MM.1S (cell line): ENCODE data around the gene GALNS.

ENCODE experiments used
- DNase-seq: peaks from one replicate; pipeline ENCODE4 v3.0.0-alpha.2; 2015
- H2AFZ ChIP-seq: fragments of 300-600 bp; sonication (generic); 2 replicates; pipeline ENCODE4 v1.6.0; 2016; ENCODE audit warnings: antibody characterized with exemption, low read length
- H3F3A ChIP-seq: fragments of 300-600 bp; sonication (generic); 2 replicates; pipeline ENCODE4 v1.6.1; 2016; ENCODE audit warnings: mild to moderate bottlenecking, antibody characterized with exemption, low read length, moderate library complexity, mixed read lengths; ENCODE audit not compliant: insufficient read depth
- H3K27ac ChIP-seq: fragments of 300-600 bp; sonication (generic); 2 replicates; pipeline ENCODE4 v1.5.1; 2016; ENCODE audit warnings: mild to moderate bottlenecking, low read length
- H3K27me3 ChIP-seq: fragments of 300-600 bp; sonication (generic); replicated peaks from 2 replicates; pipeline ENCODE4 v1.6.0; 2016; ENCODE audit warnings: low read length; ENCODE audit not compliant: insufficient read depth
- H3K36me3 ChIP-seq: fragments of 300-600 bp; sonication (generic); replicated peaks from 2 replicates; pipeline ENCODE4 v1.6.1; 2016; ENCODE audit warnings: mild to moderate bottlenecking, low read length, mixed read lengths; ENCODE audit not compliant: insufficient read depth
- H3K4me1 ChIP-seq: fragments of 300-600 bp; sonication (generic); 2 replicates; pipeline ENCODE4 v1.6.1; 2016; ENCODE audit warnings: low read length, mixed read lengths
- H3K4me2 ChIP-seq: fragments of 300-600 bp; sonication (generic); 2 replicates; pipeline ENCODE4 v1.6.0; 2016; ENCODE audit warnings: low read depth, low read length
- H3K4me3 ChIP-seq: fragments of 300-600 bp; sonication (generic); 2 replicates; pipeline ENCODE4 v1.5.1; 2016; ENCODE audit warnings: low read length, mixed read lengths
- H3K79me2 ChIP-seq: fragments of 300-600 bp; sonication (generic); 2 replicates; pipeline ENCODE4 v1.6.1; 2016; ENCODE audit warnings: mixed run types, low read length, mixed read lengths
- H3K9ac ChIP-seq: fragments of 300-600 bp; sonication (generic); 2 replicates; pipeline ENCODE4 v1.6.1; 2016; ENCODE audit warnings: low read length, mixed read lengths
- H3K9me2 ChIP-seq: fragments of 300-600 bp; sonication (generic); replicated peaks from 2 replicates; pipeline ENCODE4 v1.6.1; 2016; ENCODE audit warnings: mild to moderate bottlenecking, low read length, mixed read lengths; ENCODE audit not compliant: insufficient read depth
- H3K9me3 ChIP-seq: fragments of 300-600 bp; sonication (generic); replicated peaks from 2 replicates; pipeline ENCODE4 v1.6.1; 2016; ENCODE audit warnings: mild to moderate bottlenecking, low read length, mixed read lengths; ENCODE audit not compliant: insufficient read depth
- H4K20me1 ChIP-seq: fragments of 300-600 bp; sonication (generic); 2 replicates; pipeline ENCODE4 v1.6.1; 2016; ENCODE audit warnings: mild to moderate bottlenecking, low read length, moderate library complexity, mixed read lengths; ENCODE audit not compliant: insufficient read depth
- EZH2 ChIP-seq: fragments of 300-600 bp; sonication (generic); optimal IDR thresholded peaks from 2 replicates; pipeline ENCODE3; 2017; ENCODE audit warnings: low read depth, mild to moderate bottlenecking, antibody characterized with exemption, low read length, mixed read lengths
- EZH2phosphoT487 ChIP-seq: fragments of 300-600 bp; sonication (generic); IDR thresholded peaks from 2 replicates; pipeline ENCODE4 v1.6.1; 2018; ENCODE audit warnings: antibody characterized with exemption, low read length
- TF ChIP-seq, protein P1 (sequence below): fragments of 300-600 bp; sonication (generic); IDR thresholded peaks from 2 replicates; pipeline ENCODE4 v1.5.1; 2016; ENCODE audit warnings: antibody characterized with exemption, low read length, mixed read lengths

Gene GALNS

DNA sequence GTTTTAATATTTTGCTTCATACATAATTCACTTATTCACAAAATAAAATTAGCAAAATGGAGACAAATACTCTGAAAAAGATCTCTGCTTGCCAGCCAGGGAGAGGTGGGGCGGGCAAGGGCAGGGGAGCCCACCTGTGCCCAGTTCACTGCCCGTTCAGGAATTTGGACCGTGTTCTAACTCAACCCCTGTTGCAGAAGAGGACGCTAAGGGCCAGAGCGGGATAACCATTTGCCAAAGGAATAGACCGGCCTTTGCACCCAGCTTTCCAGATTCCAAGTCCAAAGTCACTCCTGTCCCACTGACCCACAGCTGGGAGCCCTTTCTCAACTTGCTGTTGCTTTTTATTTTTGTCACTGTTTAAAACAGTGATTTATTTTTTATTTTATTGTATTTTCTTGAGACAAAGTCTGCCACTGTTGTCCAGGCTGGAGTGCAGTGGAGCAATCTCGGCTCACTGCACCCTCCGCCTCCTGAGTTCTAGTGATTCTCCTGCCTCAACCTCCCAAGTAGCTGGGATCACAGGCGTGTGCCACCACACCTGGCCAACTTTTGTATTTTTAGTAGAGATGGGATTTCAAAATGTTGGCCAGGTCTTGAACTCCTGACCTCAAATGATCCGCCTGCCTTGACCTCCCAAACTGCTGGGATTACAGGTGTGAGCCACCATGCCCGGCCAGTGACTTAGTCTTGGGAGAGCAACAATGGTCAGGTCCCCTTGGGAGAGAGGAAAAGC is 69.0 kb downstream of the GALNS start:
- Histone ChIP-seq H3K27ac (no peak overlapping the region), H2AFZ (no peak overlapping the region), H3K79me2 (peaks cover 20% of the 10 kb centered on the region), H3K9ac (no peak overlapping the region), H3K9me2 (no peaks in the 10 kb centered on the region), H3K4me3 (no peak overlapping the region), H3F3A (peaks cover 14% of the 10 kb centered on the region), H3K4me1 (peaks cover 3% of the 10 kb centered on the region; the same call in 1 of the 2 replicates), H3K36me3 (no peaks in the 10 kb centered on the region), H3K27me3 (no peaks in the 10 kb centered on the region), H4K20me1 (no peaks in the 10 kb centered on the region), H3K4me2 (no peak overlapping the region), H3K9me3 (no peaks in the 10 kb centered on the region)
- TF ChIP-seq, protein P1, sequence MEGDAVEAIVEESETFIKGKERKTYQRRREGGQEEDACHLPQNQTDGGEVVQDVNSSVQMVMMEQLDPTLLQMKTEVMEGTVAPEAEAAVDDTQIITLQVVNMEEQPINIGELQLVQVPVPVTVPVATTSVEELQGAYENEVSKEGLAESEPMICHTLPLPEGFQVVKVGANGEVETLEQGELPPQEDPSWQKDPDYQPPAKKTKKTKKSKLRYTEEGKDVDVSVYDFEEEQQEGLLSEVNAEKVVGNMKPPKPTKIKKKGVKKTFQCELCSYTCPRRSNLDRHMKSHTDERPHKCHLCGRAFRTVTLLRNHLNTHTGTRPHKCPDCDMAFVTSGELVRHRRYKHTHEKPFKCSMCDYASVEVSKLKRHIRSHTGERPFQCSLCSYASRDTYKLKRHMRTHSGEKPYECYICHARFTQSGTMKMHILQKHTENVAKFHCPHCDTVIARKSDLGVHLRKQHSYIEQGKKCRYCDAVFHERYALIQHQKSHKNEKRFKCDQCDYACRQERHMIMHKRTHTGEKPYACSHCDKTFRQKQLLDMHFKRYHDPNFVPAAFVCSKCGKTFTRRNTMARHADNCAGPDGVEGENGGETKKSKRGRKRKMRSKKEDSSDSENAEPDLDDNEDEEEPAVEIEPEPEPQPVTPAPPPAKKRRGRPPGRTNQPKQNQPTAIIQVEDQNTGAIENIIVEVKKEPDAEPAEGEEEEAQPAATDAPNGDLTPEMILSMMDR, result no peak
- TF ChIP-seq EZH2phosphoT487 (no peak), EZH2 (no peak)
- DNase-seq, result no peak

DNA sequence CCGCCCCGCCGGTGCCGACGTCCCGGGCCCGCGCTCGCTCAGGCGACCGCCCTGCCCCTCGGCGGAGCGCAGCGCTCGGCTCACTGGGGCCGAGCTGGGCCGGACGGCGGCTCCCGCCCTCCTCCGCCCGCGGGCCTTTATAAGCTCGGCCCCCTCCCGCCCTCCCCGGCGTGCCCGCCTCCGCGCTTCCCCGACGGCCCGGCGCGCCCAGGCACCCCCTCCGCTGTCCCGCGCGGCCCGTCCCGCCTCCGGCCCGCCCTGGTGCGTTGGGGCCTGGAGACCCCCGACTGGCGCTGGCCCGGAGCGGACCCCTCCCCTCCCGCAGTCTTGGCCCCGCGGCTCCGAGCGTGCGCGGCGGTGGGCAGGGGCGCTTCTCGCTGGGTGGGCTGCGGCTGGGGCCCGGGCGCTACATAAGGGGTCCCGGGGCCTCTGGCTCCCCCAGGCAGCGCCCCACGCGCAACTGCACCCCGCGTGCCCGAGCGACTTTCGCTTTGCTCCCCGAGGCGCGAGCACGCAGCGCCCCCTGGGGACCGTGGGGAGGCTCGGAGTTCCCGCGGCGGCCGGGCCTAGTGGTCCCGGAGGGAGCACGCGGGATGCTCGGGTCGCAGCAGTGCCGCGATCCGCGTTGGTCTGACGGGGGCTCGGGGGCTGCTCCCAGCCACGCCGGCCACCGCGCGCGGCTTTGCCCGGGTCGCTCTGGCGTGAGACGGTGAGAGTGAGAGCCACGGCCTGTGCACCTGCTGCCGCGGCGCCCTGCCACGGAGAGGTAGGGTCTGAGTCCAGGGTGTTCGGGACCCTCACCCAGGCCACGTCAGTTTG is 71.4 kb downstream of the GALNS start, which contains the start of gene PIEZO1:
Gene PIEZO1 (minus strand): TSS at position 115 of the 819 bp plus-strand sequence. CDS start 256 bp downstream, outside the sequence.
- H3K4me2 ChIP-seq, result peak within 1 kb of the TSS; percentile 89
- peaks cover 44% of the 10 kb centered on the region for H3K79me2 ChIP-seq
- TF ChIP-seq, protein P1, result peak; percentile 51
- TF ChIP-seq EZH2, result no peak
- 0 out of 2 replicates have a peak within 1 kb of the TSS, but pooled peaks have one; percentile 51 for H2AFZ ChIP-seq
- H3K4me3 ChIP-seq, result peak within 1 kb of the TSS; percentile 77
- peaks cover 21% of the 10 kb centered on the region for H3F3A ChIP-seq
- H3K9ac ChIP-seq, result peak within 1 kb of the TSS; percentile 77
- H3K36me3 ChIP-seq, result no peaks in the 10 kb centered on the region
- H4K20me1 ChIP-seq, result no peaks in the 10 kb centered on the region
- H3K9me2 ChIP-seq, result no peaks in the 10 kb centered on the region
- H3K27ac ChIP-seq, result peak within 1 kb of the TSS; percentile 88; the same call in 1 of the 2 replicates
- peak; percentile 49 for DNase-seq
- peaks cover 12% of the 10 kb centered on the region; the same call in 1 of the 2 replicates for H3K4me1 ChIP-seq
- no peaks in the 10 kb centered on the region for H3K27me3 ChIP-seq
- no peaks in the 10 kb centered on the region for H3K9me3 ChIP-seq

DNA sequence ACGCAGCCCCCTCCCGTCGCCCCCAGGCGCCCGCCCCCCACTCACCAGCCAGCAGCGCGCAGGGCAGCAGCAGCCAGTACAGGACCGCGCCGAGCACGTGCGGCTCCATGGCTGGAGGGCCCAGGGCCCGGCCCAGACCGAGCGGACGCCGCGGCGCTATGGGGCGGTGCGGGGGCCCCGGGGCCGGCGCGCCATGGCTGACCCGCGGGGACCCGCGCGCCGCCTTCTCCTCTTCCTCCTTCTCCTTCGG is 72.0 kb downstream of the GALNS start:
- Histone ChIP-seq H3K27me3 (no peaks in the 10 kb centered on the region), H3F3A (peaks cover 21% of the 10 kb centered on the region), H3K9me2 (no peaks in the 10 kb centered on the region), H3K9ac (peak overlapping the region; percentile 77), H3K4me1 (peaks cover 16% of the 10 kb centered on the region; the same call in 1 of the 2 replicates), H3K79me2 (peaks cover 49% of the 10 kb centered on the region), H2AFZ (no peak overlapping the region), H3K36me3 (no peaks in the 10 kb centered on the region), H3K27ac (peak overlapping the region; percentile 88; the same call in 1 of the 2 replicates), H3K9me3 (no peaks in the 10 kb centered on the region), H3K4me3 (peak overlapping the region; percentile 77), H4K20me1 (no peaks in the 10 kb centered on the region), H3K4me2 (no peak overlapping the region)
- DNase-seq, result no peak
- TF ChIP-seq EZH2 (no peak), EZH2phosphoT487 (no peak)
- TF ChIP-seq, protein P1, result no peak
